GM23248 (cell line): ENCODE data around the gene DNMT3B.

Experiments used
- EZH2 ChIP-seq: fragments of 200-600 bp; sonication (generic); IDR thresholded peaks from 2 replicates; pipeline ENCODE4 v1.6.1; 2018; ENCODE audit warnings: antibody characterized with exemption, mild to moderate bottlenecking; ENCODE audit not compliant: insufficient read depth, poor library complexity, severe bottlenecking
- EZH2phosphoT487 ChIP-seq: fragments of 200-600 bp; sonication (generic); IDR thresholded peaks from 2 replicates; pipeline ENCODE4 v1.6.1; 2018; ENCODE audit warnings: antibody characterized with exemption, moderate library complexity, mild to moderate bottlenecking, low read depth; ENCODE audit not compliant: insufficient read depth

GRCh38 chr20:32764005-32764960 is 2.1 kb downstream of the DNMT3B start:
- no peak for TF ChIP-seq EZH2phosphoT487
- TF ChIP-seq EZH2 = no peak
